Stimulated activated effector memory CD8-positive, alpha-beta T cell treated with anti-CD3 and anti-CD28 coated beads, Interleukin-12 subunit alpha, Interleukin-12 subunit beta, amount 100 ng/mL, for 72 hours (primary cell): ENCODE results near the gene HMX3.
A peak's percentile ranks its signal among the peaks of the same experiment; 100 is the strongest.

ENCODE experiments used
- ATAC-seq: fragments of 150-1000 bp; cut with Tn5 transposase; 2 replicates; pipeline ENCODE4 v1.10.0; 2021
- DNase-seq, 2 donors: peaks; one replicate each; pipeline ENCODE4 v3.0.0; 2021 to 2022; ENCODE audit warnings: low spot score in 2 of 2
- H3K27ac Mint-ChIP-seq: one replicate; pipeline ENCODE4 v1.8.0; 2022; ENCODE audit warnings: mild to moderate bottlenecking, mixed read lengths
- H3K36me3 Mint-ChIP-seq: one replicate; pipeline ENCODE4 v1.8.0; 2022; ENCODE audit warnings: mild to moderate bottlenecking, mixed read lengths
- H3K4me1 Mint-ChIP-seq: one replicate; pipeline ENCODE4 v1.8.0; 2022; ENCODE audit warnings: mixed read lengths
- H3K4me3 Mint-ChIP-seq: one replicate; pipeline ENCODE4 v1.8.0; 2022; ENCODE audit warnings: mild to moderate bottlenecking, mixed read lengths
- H3K9me3 Mint-ChIP-seq: one replicate; pipeline ENCODE4 v1.8.0; 2022; ENCODE audit warnings: mixed read lengths

The HMX3 gene

GRCh38 chr10:123141791-123142700 lies 6.3 kb downstream of the HMX3 start:
- DNase-seq: no peak
- Mint-ChIP-seq H3K4me1 (peaks cover 68% of the 10 kb centered on the region), H3K9me3 (no peaks in the 10 kb centered on the region), H3K4me3 (peak overlapping the region; percentile 46), H3K27ac (no peak overlapping the region), H3K36me3 (peaks cover 1% of the 10 kb centered on the region)
- ATAC-seq: no peak

GRCh38 chr10:123142701-123143161 lies 7.0 kb downstream of the HMX3 start:
- Mint-ChIP-seq H3K9me3 (no peaks in the 10 kb centered on the region), H3K27ac (no peak overlapping the region), H3K36me3 (no peaks in the 10 kb centered on the region), H3K4me3 (peak overlapping the region; percentile 46), H3K4me1 (peaks cover 70% of the 10 kb centered on the region)
- no peak for ATAC-seq
- no peak for DNase-seq

GRCh38 chr10:123143162-123143824 lies 7.5 kb downstream of the HMX3 start:
- Mint-ChIP-seq H3K27ac (no peak overlapping the region), H3K36me3 (no peaks in the 10 kb centered on the region), H3K4me3 (peak overlapping the region; percentile 46), H3K4me1 (peaks cover 70% of the 10 kb centered on the region), H3K9me3 (no peaks in the 10 kb centered on the region)
- ATAC-seq: no peak
- no peak for DNase-seq

- H3K36me3 Mint-ChIP-seq: peaks cover 2% of the 10 kb centered on the region
- H3K4me1 Mint-ChIP-seq: peaks cover 72% of the 10 kb centered on the region
- peak in 1 of 2 donors; percentile 51 for DNase-seq
- H3K27ac Mint-ChIP-seq: no peak overlapping the region
- peak overlapping the region; percentile 46 for H3K4me3 Mint-ChIP-seq
- no peak for ATAC-seq
- H3K9me3 Mint-ChIP-seq: no peaks in the 10 kb centered on the region
These were observed 8.0 kb downstream of the HMX3 start for GRCh38 chr10:123143825-123144168.

- H3K4me1 Mint-ChIP-seq: peaks cover 67% of the 10 kb centered on the region
- no peak overlapping the region for H3K27ac Mint-ChIP-seq
- no peaks in the 10 kb centered on the region for H3K9me3 Mint-ChIP-seq
- peak; percentile 12 for ATAC-seq
- DNase-seq: peak in 1 of 2 donors; percentile 54
- peak overlapping the region; percentile 20 for H3K4me3 Mint-ChIP-seq
- peaks cover 6% of the 10 kb centered on the region for H3K36me3 Mint-ChIP-seq
These were observed 9.1 kb downstream of the HMX3 start for GRCh38 chr10:123144697-123145541.

GRCh38 chr10:123145542-123146012 lies 9.8 kb downstream of the HMX3 start:
- ATAC-seq (no peak), DNase-seq (no peak)
- Mint-ChIP-seq H3K4me1 (peaks cover 62% of the 10 kb centered on the region), H3K36me3 (peaks cover 6% of the 10 kb centered on the region), H3K4me3 (peak overlapping the region; percentile 20), H3K27ac (no peak overlapping the region), H3K9me3 (no peaks in the 10 kb centered on the region)

GRCh38 chr10:123146013-123146893 lies 10.5 kb downstream of the HMX3 start:
- ATAC-seq (no peak), DNase-seq (peak in 1 of 2 donors; percentile 54)
- H3K9me3 Mint-ChIP-seq: no peaks in the 10 kb centered on the region
- no peak overlapping the region for H3K27ac Mint-ChIP-seq
- peak overlapping the region; percentile 63 for H3K4me3 Mint-ChIP-seq
- H3K36me3 Mint-ChIP-seq: peaks cover 6% of the 10 kb centered on the region
- H3K4me1 Mint-ChIP-seq: peaks cover 64% of the 10 kb centered on the region

- H3K9me3 Mint-ChIP-seq: no peaks in the 10 kb centered on the region
- H3K27ac Mint-ChIP-seq: no peak overlapping the region
- ATAC-seq (no peak), DNase-seq (peak in 1 of 2 donors; percentile 48)
- H3K4me3 Mint-ChIP-seq: peak overlapping the region; percentile 63
- H3K4me1 Mint-ChIP-seq: peaks cover 60% of the 10 kb centered on the region
- peaks cover 6% of the 10 kb centered on the region for H3K36me3 Mint-ChIP-seq
These were observed 11.3 kb downstream of the HMX3 start for GRCh38 chr10:123146894-123147634.

GRCh38 chr10:123147635-123148413 lies 12.1 kb downstream of the HMX3 start, which contains the start of gene HMX2:
Gene HMX2, plus strand, starts transcription at chr10:123148136. Its CDS starts 243 bp downstream, at chr10:123148379.
- no peak within 1 kb of the TSS for H3K27ac Mint-ChIP-seq
- H3K9me3 Mint-ChIP-seq: no peaks in the 10 kb centered on the region
- peak; percentile 54 for ATAC-seq
- peaks cover 54% of the 10 kb centered on the region for H3K4me1 Mint-ChIP-seq
- H3K4me3 Mint-ChIP-seq: peak within 1 kb of the TSS; percentile 63
- H3K36me3 Mint-ChIP-seq: peaks cover 6% of the 10 kb centered on the region
- DNase-seq: peak in 1 of 2 donors; percentile 69

- peak overlapping the region; percentile 63 for H3K4me3 Mint-ChIP-seq
- ATAC-seq (peak; percentile 4), DNase-seq (no peak)
- H3K4me1 Mint-ChIP-seq: peaks cover 50% of the 10 kb centered on the region
- H3K27ac Mint-ChIP-seq: no peak overlapping the region
- peaks cover 13% of the 10 kb centered on the region for H3K36me3 Mint-ChIP-seq
- H3K9me3 Mint-ChIP-seq: no peaks in the 10 kb centered on the region
These were observed 12.8 kb downstream of the HMX3 start for GRCh38 chr10:123148414-123149161.

GRCh38 chr10:123149162-123149567 lies 13.4 kb downstream of the HMX3 start:
- no peak overlapping the region for H3K27ac Mint-ChIP-seq
- H3K4me3 Mint-ChIP-seq: peak overlapping the region; percentile 63
- ATAC-seq: no peak

GRCh38 chr10:123149568-123150270 lies 13.9 kb downstream of the HMX3 start:
- H3K9me3 Mint-ChIP-seq: no peaks in the 10 kb centered on the region
- H3K4me3 Mint-ChIP-seq: peak overlapping the region; percentile 63
- peak in 1 of 2 donors; percentile 72 for DNase-seq
- ATAC-seq: no peak
- peaks cover 48% of the 10 kb centered on the region for H3K4me1 Mint-ChIP-seq
- peaks cover 24% of the 10 kb centered on the region for H3K36me3 Mint-ChIP-seq
- no peak overlapping the region for H3K27ac Mint-ChIP-seq

More at GRCh38 chr10:123149162-123149567, 13.4 kb downstream of the HMX3 start:
- no peaks in the 10 kb centered on the region for H3K9me3 Mint-ChIP-seq
- H3K36me3 Mint-ChIP-seq: peaks cover 18% of the 10 kb centered on the region
- H3K4me1 Mint-ChIP-seq: peaks cover 50% of the 10 kb centered on the region
- no peak for DNase-seq
